Mesothelial cell of epicardium (in vitro differentiated cells): ENCODE results near the gene IER2. TPM values are rescaled to one million over a fixed set of nuclear protein-coding genes. Genes with fewer than 3 reads are reported as not detected.

Experiments
- DNase-seq, 2 experiments: peaks; one replicate each; pipeline ENCODE4 v3.0.0; 2021; ENCODE audit warnings: low spot score in 2 of 2; ENCODE audit not compliant: unreplicated experiment in 2 of 2
- H3K27ac Mint-ChIP-seq: 2 replicates; pipeline ENCODE4 v1.8.0; 2021; ENCODE audit warnings: mixed read lengths
- H3K27me3 Mint-ChIP-seq: 2 replicates; pipeline ENCODE4 v1.8.0; 2021; ENCODE audit warnings: low read depth, mixed read lengths
- H3K36me3 Mint-ChIP-seq: 2 replicates; pipeline ENCODE4 v1.8.0; 2021; ENCODE audit warnings: mixed read lengths
- H3K4me1 Mint-ChIP-seq: 2 replicates; pipeline ENCODE4 v1.8.0; 2021; ENCODE audit warnings: mixed read lengths
- H3K4me3 Mint-ChIP-seq: 2 replicates; pipeline ENCODE4 v1.8.0; 2021; ENCODE audit warnings: mild to moderate bottlenecking, moderate library complexity, mixed read lengths
- H3K9me3 Mint-ChIP-seq: 2 replicates; pipeline ENCODE4 v1.8.0; 2021; ENCODE audit warnings: mixed read lengths
- total RNA-seq: library from RNA; stranded (reverse); gene quantifications from 3 replicates; pipeline ENCODE4 v1.2.1, GENCODE V29; 2021
- TF ChIP-seq, protein P1 (sequence below): fragments of 200-600 bp; sonication (generic); IDR thresholded peaks from one replicate; pipeline ENCODE4 v1.5.0; 2021; ENCODE audit warnings: antibody characterized with exemption; ENCODE audit not compliant: unreplicated experiment

Gene IER2
- total RNA-seq, 1 donor from 2014 or later: 282 TPM

DNA sequence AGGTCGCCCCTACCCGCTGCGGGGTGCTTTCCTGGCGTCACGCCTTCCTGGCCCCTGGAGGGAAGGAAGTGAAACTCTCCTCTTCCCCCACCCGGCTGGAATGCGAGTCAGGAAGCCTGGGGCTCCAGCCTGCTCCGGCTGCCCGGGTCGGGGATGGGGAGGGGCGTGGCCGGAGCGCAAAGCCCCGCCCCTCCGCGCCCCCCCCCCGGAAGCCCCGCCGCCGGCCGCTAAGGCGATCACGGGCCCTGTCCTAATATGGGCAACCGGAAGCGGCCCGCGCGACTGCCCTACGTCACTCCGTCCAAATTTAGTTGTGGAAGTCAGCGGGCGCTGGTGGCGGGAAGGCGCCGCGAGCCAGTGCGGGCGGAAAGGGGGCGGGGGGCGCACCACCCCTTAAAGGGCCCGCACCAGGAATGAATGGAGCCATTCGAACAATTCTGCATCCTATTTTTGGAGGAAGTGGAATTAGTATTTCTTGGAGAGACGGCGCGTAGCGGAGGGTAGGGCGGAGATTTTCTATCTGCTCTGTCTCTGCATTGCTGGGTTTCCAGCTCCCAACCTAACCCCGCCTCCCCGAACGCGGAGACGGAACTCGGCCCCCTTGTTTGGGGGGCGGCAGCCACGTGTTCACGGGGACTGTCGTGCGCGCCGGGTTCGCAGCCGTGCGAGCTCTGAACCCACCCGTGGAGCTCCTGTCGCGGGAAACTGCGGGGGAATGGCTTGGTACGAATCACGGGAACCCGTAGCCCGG, 1.6 kb downstream of the IER2 start:
- Mint-ChIP-seq H3K27me3 (no peaks in the 10 kb centered on the region), H3K36me3 (peaks cover 6% of the 10 kb centered on the region), H3K27ac (peak overlapping the region; percentile 100), H3K9me3 (no peaks in the 10 kb centered on the region), H3K4me1 (peaks cover 28% of the 10 kb centered on the region), H3K4me3 (peak overlapping the region; percentile 100)
- DNase-seq: peak; percentile 91 to 98
- TF ChIP-seq, protein P1, sequence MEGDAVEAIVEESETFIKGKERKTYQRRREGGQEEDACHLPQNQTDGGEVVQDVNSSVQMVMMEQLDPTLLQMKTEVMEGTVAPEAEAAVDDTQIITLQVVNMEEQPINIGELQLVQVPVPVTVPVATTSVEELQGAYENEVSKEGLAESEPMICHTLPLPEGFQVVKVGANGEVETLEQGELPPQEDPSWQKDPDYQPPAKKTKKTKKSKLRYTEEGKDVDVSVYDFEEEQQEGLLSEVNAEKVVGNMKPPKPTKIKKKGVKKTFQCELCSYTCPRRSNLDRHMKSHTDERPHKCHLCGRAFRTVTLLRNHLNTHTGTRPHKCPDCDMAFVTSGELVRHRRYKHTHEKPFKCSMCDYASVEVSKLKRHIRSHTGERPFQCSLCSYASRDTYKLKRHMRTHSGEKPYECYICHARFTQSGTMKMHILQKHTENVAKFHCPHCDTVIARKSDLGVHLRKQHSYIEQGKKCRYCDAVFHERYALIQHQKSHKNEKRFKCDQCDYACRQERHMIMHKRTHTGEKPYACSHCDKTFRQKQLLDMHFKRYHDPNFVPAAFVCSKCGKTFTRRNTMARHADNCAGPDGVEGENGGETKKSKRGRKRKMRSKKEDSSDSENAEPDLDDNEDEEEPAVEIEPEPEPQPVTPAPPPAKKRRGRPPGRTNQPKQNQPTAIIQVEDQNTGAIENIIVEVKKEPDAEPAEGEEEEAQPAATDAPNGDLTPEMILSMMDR: no peak

DNA sequence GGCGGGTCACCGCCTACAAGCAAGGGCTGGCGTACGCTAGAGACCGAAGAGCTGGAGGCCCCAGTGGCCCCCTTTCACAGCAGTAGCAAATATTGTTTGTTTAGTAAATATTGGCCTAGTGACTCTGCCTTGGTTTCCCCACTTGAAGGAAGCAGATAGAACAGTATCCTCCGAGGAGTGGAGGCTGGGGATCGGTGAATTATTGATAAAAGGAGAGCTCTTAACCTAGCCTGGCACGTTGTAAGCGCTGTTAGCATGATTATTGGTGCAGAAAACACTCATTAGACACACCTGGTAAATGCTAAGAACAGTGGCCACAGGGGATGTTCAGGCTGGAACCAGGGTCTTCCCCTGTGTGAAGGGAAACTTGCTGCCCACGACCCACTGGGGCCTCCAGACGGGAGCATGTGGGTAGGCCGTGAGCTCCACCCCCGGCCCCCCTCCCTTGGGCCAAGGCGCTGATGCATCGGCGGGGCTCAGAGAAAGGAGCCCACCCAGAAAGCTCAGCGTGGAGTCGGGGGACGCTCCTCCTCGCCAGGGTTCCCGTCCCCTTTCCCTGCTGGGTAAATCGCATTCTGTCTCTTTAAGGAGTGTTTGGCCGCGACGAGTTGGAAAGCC, 2.3 kb downstream of the IER2 start:
- peak overlapping the region; percentile 100 for H3K4me3 Mint-ChIP-seq
- no peaks in the 10 kb centered on the region for H3K9me3 Mint-ChIP-seq
- H3K27me3 Mint-ChIP-seq: no peaks in the 10 kb centered on the region

DNA sequence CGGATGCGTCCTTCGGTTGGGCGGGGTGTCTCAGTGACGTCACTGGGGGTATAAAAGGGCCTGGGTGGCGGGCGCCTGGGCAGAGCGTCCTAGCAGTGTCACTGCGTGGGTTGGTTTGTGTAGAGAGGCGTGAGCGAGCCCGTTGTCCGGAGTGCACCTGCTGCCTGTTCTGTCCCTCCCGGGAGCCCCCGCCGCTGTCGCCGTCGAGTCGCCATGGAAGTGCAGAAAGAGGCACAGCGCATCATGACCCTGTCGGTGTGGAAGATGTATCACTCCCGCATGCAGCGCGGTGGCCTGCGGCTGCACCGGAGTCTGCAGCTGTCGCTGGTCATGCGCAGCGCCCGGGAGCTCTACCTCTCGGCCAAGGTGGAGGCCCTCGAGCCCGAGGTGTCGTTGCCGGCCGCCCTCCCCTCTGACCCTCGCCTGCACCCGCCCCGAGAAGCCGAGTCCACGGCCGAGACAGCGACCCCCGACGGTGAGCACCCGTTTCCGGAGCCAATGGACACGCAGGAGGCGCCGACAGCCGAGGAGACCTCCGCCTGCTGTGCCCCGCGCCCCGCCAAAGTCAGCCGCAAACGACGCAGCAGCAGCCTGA, 2.9 kb downstream of the IER2 start:
- peak overlapping the region; percentile 100 for H3K27ac Mint-ChIP-seq
- peak; percentile 90 to 99 for DNase-seq
- no peaks in the 10 kb centered on the region for H3K9me3 Mint-ChIP-seq
- H3K4me3 Mint-ChIP-seq: peak overlapping the region; percentile 100
- H3K27me3 Mint-ChIP-seq: no peaks in the 10 kb centered on the region
- peaks cover 33% of the 10 kb centered on the region for H3K4me1 Mint-ChIP-seq
- TF ChIP-seq, protein P1: peak; percentile 10
- H3K36me3 Mint-ChIP-seq: peaks cover 6% of the 10 kb centered on the region

More for the DNA sequence above, 2.3 kb downstream of the IER2 start:
- H3K27ac Mint-ChIP-seq: peak overlapping the region; percentile 100
- peaks cover 31% of the 10 kb centered on the region for H3K4me1 Mint-ChIP-seq
- TF ChIP-seq, protein P1: no peak
- DNase-seq: no peak
- H3K36me3 Mint-ChIP-seq: peaks cover 6% of the 10 kb centered on the region

DNA sequence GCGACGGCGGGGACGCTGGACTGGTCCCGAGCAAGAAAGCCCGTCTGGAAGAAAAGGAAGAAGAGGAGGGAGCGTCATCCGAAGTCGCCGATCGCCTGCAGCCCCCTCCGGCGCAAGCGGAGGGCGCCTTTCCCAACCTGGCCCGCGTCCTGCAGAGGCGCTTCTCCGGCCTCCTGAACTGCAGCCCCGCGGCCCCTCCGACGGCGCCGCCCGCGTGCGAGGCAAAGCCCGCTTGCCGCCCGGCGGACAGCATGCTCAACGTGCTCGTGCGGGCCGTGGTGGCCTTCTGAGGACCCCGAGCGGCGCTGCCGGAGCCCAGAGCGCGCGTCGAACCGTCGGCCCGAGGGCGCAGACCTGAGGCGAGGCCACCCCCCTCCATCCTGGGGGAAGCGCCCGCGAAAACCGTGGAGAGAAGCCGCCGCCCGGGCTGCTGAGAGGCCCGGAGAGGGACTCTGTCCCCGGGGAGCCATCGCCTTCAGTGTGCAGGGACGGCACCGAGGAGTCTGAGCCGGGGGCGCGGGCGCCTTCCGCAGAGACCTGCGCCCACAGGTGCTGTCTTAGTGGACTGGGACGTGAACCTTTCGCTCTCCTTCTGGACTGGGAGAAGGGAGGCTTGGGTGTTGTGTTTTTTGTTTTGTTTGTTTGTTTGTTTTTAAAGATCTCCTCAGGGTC, 3.5 kb downstream of the IER2 start:
- H3K4me3 Mint-ChIP-seq: peak overlapping the region; percentile 100
- no peak for DNase-seq
- H3K4me1 Mint-ChIP-seq: peaks cover 32% of the 10 kb centered on the region

DNA sequence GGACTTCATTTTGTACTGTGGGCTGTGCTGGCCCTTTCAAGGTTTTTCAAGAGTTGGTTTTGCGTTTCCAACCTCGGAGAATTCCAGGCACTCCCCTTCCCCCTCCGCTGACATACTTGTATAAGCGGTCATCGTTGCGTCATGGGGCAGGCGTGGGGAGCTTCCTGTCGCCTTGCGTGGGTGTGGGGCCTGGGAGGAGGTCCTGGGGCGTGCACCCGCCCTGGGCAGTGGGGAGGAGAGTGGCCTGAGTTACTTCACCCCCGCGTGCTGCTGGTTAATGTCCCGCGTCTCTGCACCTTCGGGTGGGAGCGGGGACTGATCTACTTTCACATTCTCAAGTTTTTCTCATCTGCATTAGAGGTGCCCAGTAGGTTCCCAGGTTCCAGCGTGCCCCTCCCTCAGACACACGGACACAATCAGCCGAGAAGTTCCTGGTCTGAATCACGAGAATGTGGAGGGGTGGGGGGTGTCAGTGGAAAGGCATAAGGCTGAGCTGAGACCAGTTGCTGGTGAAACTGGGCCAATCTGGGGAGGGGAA, 4.1 kb downstream of the IER2 start:
- Mint-ChIP-seq H3K4me3 (peak overlapping the region; percentile 100), H3K4me1 (peaks cover 26% of the 10 kb centered on the region), H3K27me3 (no peaks in the 10 kb centered on the region), H3K27ac (peak overlapping the region; percentile 98), H3K9me3 (no peaks in the 10 kb centered on the region), H3K36me3 (peaks cover 6% of the 10 kb centered on the region)
- DNase-seq: peak in 1 of 2 experiments; percentile 56
- TF ChIP-seq, protein P1: no peak

More for the DNA sequence above, 3.5 kb downstream of the IER2 start:
- Mint-ChIP-seq H3K9me3 (no peaks in the 10 kb centered on the region), H3K27ac (peak overlapping the region; percentile 100), H3K36me3 (peaks cover 6% of the 10 kb centered on the region), H3K27me3 (no peaks in the 10 kb centered on the region)
- TF ChIP-seq, protein P1: no peak
